Subcutaneous abdominal adipose tissue (tissue), 5 donors: Measurements from ENCODE around the gene PIEZO2.

Experiments used
- H3K27ac ChIP-seq: one replicate; pipeline ENCODE4 v1.7.0; 2013; ENCODE audit warnings: low read depth, mild to moderate bottlenecking, inconsistent platforms, low read length, moderate library complexity
- H3K27me3 ChIP-seq, 5 donors: one replicate each; pipeline ENCODE4 v1.7.0; 2013; ENCODE audit warnings: low read length in 5 of 5, inconsistent platforms in 1 of 5; ENCODE audit not compliant: control insufficient read depth in 5 of 5, insufficient read depth in 4 of 5
- H3K36me3 ChIP-seq, 5 donors: one replicate each; pipeline ENCODE4 v1.7.0; 2013; ENCODE audit warnings: low read length in 5 of 5; ENCODE audit not compliant: control insufficient read depth in 5 of 5, insufficient read depth in 5 of 5
- H3K4me1 ChIP-seq, 5 donors: one replicate each; pipeline ENCODE4 v1.7.0; 2013; ENCODE audit warnings: low read length in 5 of 5, mild to moderate bottlenecking in 3 of 5, moderate library complexity in 1 of 5; ENCODE audit not compliant: control insufficient read depth in 5 of 5, insufficient read depth in 5 of 5
- H3K4me3 ChIP-seq, 5 donors: one replicate each; pipeline ENCODE4 v1.7.0; 2013; ENCODE audit warnings: low read length in 5 of 5, low read depth in 1 of 5
- H3K9ac ChIP-seq, 5 donors: one replicate each; pipeline ENCODE4 v1.7.0; 2013; ENCODE audit warnings: low read length in 5 of 5, mild to moderate bottlenecking in 4 of 5, moderate library complexity in 3 of 5
- H3K9me3 ChIP-seq, 5 donors: one replicate each; pipeline ENCODE4 v1.7.0; 2013; ENCODE audit warnings: low read length in 5 of 5; ENCODE audit not compliant: control insufficient read depth in 5 of 5
- donor health status: healthy.
- donor health status: healthy.
- donor health status: healthy.
- donor health status: healthy.
- donor health status: healthy.

The PIEZO2 gene

GRCh38 chr18:10760986-10761385 lies 388.4 kb downstream of the PIEZO2 start:
- Histone ChIP-seq H3K9ac (no peak overlapping the region), H3K4me3 (no peak overlapping the region), H3K36me3 (no peaks in the 10 kb centered on the region), H3K27me3 (no peaks in the 10 kb centered on the region), H3K4me1 (no peaks in the 10 kb centered on the region), H3K9me3 (no peaks in the 10 kb centered on the region), H3K27ac (no peak overlapping the region)

GRCh38 chr18:10759241-10759640 lies 390.1 kb downstream of the PIEZO2 start:
- Histone ChIP-seq H3K9ac (no peak overlapping the region), H3K4me1 (no peaks in the 10 kb centered on the region), H3K9me3 (no peaks in the 10 kb centered on the region), H3K27ac (no peak overlapping the region), H3K36me3 (no peaks in the 10 kb centered on the region), H3K27me3 (no peaks in the 10 kb centered on the region), H3K4me3 (no peak overlapping the region)

GRCh38 chr18:10757946-10758345 lies 391.4 kb downstream of the PIEZO2 start:
- H3K4me1 ChIP-seq = no peaks in the 10 kb centered on the region
- no peaks in the 10 kb centered on the region for H3K27me3 ChIP-seq
- no peak overlapping the region for H3K4me3 ChIP-seq
- H3K36me3 ChIP-seq = no peaks in the 10 kb centered on the region
- no peak overlapping the region for H3K27ac ChIP-seq
- H3K9ac ChIP-seq = no peak overlapping the region
- no peaks in the 10 kb centered on the region for H3K9me3 ChIP-seq

DNA sequence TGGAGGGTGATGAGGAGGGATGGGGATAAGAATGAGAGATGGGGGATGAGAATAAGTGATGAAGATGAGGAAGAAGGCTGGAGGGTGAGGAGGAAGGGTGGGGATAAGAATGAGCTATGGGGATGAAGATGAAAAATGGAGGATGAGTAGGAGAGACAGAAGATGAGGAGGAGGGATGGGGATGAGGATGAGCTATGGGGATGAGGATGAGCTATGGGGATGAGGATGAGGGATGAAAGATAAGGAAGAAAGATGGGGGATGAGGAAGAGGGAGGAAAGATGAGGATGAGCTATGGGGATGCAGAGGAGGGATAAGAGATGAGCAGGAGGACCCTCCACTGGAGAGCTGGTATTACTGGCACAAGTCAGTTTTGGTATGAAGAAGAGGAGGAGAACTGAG lies 392.0 kb downstream of the PIEZO2 start:
- H3K4me3 ChIP-seq = no peak overlapping the region
- H3K9me3 ChIP-seq = no peaks in the 10 kb centered on the region
- H3K4me1 ChIP-seq = no peaks in the 10 kb centered on the region
- no peak overlapping the region for H3K9ac ChIP-seq
- no peak overlapping the region for H3K27ac ChIP-seq
- H3K27me3 ChIP-seq = peaks cover 0 to 2% (median 0%) of the 10 kb centered on the region in 5 donors
- no peaks in the 10 kb centered on the region for H3K36me3 ChIP-seq

- Histone ChIP-seq H3K27ac (no peak overlapping the region), H3K4me1 (no peaks in the 10 kb centered on the region), H3K4me3 (no peak overlapping the region), H3K9me3 (no peaks in the 10 kb centered on the region), H3K9ac (no peak overlapping the region), H3K36me3 (no peaks in the 10 kb centered on the region), H3K27me3 (peaks cover 0 to 5% (median 0%) of the 10 kb centered on the region in 5 donors)
Measured at GRCh38 chr18:10755855-10756254, 393.5 kb downstream of the PIEZO2 start.

GRCh38 chr18:10754128-10754527 lies 395.2 kb downstream of the PIEZO2 start:
- peaks cover 0 to 6% (median 0%) of the 10 kb centered on the region in 5 donors for H3K4me1 ChIP-seq
- peaks cover 0 to 5% (median 0%) of the 10 kb centered on the region in 5 donors for H3K27me3 ChIP-seq
- H3K36me3 ChIP-seq = no peaks in the 10 kb centered on the region
- no peaks in the 10 kb centered on the region for H3K9me3 ChIP-seq
- no peak overlapping the region for H3K9ac ChIP-seq
- H3K4me3 ChIP-seq = no peak overlapping the region
- no peak overlapping the region for H3K27ac ChIP-seq

GRCh38 chr18:10752382-10752781 lies 397.0 kb downstream of the PIEZO2 start:
- Histone ChIP-seq H3K9me3 (no peaks in the 10 kb centered on the region), H3K4me1 (peaks cover 0 to 6% (median 0%) of the 10 kb centered on the region in 5 donors), H3K27ac (no peak overlapping the region), H3K36me3 (no peaks in the 10 kb centered on the region), H3K9ac (no peak overlapping the region), H3K27me3 (peaks cover 0 to 5% (median 0%) of the 10 kb centered on the region in 5 donors), H3K4me3 (no peak overlapping the region)

GRCh38 chr18:10751653-10752052 lies 397.7 kb downstream of the PIEZO2 start:
- Histone ChIP-seq H3K9ac (no peak overlapping the region), H3K4me3 (no peak overlapping the region), H3K36me3 (no peaks in the 10 kb centered on the region), H3K4me1 (peaks cover 0 to 6% (median 0%) of the 10 kb centered on the region in 5 donors), H3K27me3 (peaks cover 0 to 5% (median 0%) of the 10 kb centered on the region in 5 donors), H3K27ac (no peak overlapping the region), H3K9me3 (no peaks in the 10 kb centered on the region)

- Histone ChIP-seq H3K4me1 (peaks cover 0 to 6% (median 0%) of the 10 kb centered on the region in 5 donors), H3K4me3 (no peak overlapping the region), H3K36me3 (no peaks in the 10 kb centered on the region), H3K27me3 (peaks cover 0 to 5% (median 0%) of the 10 kb centered on the region in 5 donors), H3K9ac (no peak overlapping the region), H3K27ac (no peak overlapping the region), H3K9me3 (no peaks in the 10 kb centered on the region)
Measured at GRCh38 chr18:10750191-10751035, 399.0 kb downstream of the PIEZO2 start.

DNA sequence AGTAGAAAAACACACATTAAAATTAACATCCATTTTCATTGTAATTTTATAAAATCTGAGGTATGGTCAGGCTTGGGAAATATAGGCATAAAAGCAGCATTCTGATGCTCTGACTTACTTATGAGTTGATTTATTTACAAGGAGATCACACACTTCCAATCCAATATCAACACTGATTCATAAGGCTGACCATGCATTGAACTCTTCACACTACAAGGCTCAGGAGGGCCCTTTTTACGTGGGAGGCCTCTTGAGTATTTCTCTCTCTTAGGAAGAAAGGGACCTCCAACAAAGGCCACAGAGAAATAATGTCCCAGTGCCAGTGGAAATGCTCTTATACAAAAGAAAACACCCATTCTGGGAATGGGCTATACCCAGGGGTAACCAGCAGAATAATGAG lies 400.7 kb downstream of the PIEZO2 start:
- Histone ChIP-seq H3K9me3 (no peaks in the 10 kb centered on the region), H3K27me3 (peaks cover 0 to 5% (median 0%) of the 10 kb centered on the region in 5 donors), H3K4me1 (peaks cover 0 to 6% (median 0%) of the 10 kb centered on the region in 5 donors), H3K9ac (no peak overlapping the region), H3K4me3 (no peak overlapping the region), H3K27ac (no peak overlapping the region), H3K36me3 (no peaks in the 10 kb centered on the region)
